Breast epithelium (tissue), 4 donors: ENCODE data around the gene ATP13A1. TPM values are rescaled to one million over a fixed set of nuclear protein-coding genes. Genes with fewer than 3 reads are reported as not detected.

ENCODE experiments used
- DNase-seq, 2 donors: peaks; one replicate each; pipeline ENCODE4 v3.0.0-alpha.2; 2019; ENCODE audit warnings: low spot score in 2 of 2
- H3K27ac ChIP-seq, 2 donors: fragments of 200-600 bp; sonication (generic) in 1 of 2; one replicate each; pipeline ENCODE4 v1.5.1; 2016 to 2019; ENCODE audit warnings: mild to moderate bottlenecking in 1 of 2
- H3K27me3 ChIP-seq, 2 donors: fragments of 200-600 bp; sonication (generic) in 1 of 2; one replicate each; pipeline versions ENCODE4 v1.5.1 to v1.6.0; 2017 to 2019; ENCODE audit warnings: control low read depth in 1 of 2, mild to moderate bottlenecking in 1 of 2
- H3K36me3 ChIP-seq: fragments of 200-600 bp; one replicate; pipeline ENCODE4 v1.5.1; 2019
- H3K4me1 ChIP-seq, 2 donors: fragments of 200-600 bp; sonication (generic); one replicate each; pipeline ENCODE4 v1.5.1; 2016 to 2019; ENCODE audit warnings: control low read depth in 1 of 2
- H3K4me3 ChIP-seq, 3 donors: fragments of 200-600 bp; sonication (generic); 1 replicate in 2 of 3; 2 replicates in 1 of 3; pipeline ENCODE4 v1.5.1; 2016 to 2019; ENCODE audit warnings: mild to moderate bottlenecking in 3 of 3, moderate library complexity in 2 of 3
- H3K9me3 ChIP-seq, 2 donors: fragments of 200-600 bp; sonication (generic) in 1 of 2; one replicate each; pipeline ENCODE4 v1.5.1; 2016 to 2019; ENCODE audit warnings: control low read depth in 1 of 2
- POLR2A ChIP-seq: fragments of 450-650 bp; IDR thresholded peaks from one replicate; pipeline ENCODE4 v1.6.1; 2016; ENCODE audit warnings: antibody characterized with exemption, mild to moderate bottlenecking, moderate library complexity
- POLR2AphosphoS5 ChIP-seq, 3 donors: sonication (generic); formaldehyde crosslinking; IDR thresholded peaks; one replicate each; pipeline ENCODE4 v1.6.1; 2017; ENCODE audit warnings: antibody characterized with exemption in 3 of 3
- intact Hi-C: fragments of 100-400 bp; cut with DNase I; formaldehyde crosslinking; loops from one replicate; pipeline ENCODE4 v1.15.1; 2023; ENCODE audit warnings: low total_unique reads
- total RNA-seq, 3 donors: library from RNA; depleted of rRNA; stranded (reverse); fragments of >200 nt; gene quantifications; one replicate each; pipeline ENCODE4 v1.1.0, GENCODE V29; 2016
- TF ChIP-seq, protein P1 (sequence below), 3 donors: fragments of 450-650 bp; IDR thresholded peaks; one replicate each; pipeline ENCODE4 v1.5.1; 2016 to 2017; ENCODE audit warnings: antibody characterized with exemption in 3 of 3, mild to moderate bottlenecking in 3 of 3, moderate library complexity in 3 of 3

Gene ATP13A1
- total RNA-seq, 3 donors from 2014 or later, result 155 to 222 (median 189) TPM

DNA sequence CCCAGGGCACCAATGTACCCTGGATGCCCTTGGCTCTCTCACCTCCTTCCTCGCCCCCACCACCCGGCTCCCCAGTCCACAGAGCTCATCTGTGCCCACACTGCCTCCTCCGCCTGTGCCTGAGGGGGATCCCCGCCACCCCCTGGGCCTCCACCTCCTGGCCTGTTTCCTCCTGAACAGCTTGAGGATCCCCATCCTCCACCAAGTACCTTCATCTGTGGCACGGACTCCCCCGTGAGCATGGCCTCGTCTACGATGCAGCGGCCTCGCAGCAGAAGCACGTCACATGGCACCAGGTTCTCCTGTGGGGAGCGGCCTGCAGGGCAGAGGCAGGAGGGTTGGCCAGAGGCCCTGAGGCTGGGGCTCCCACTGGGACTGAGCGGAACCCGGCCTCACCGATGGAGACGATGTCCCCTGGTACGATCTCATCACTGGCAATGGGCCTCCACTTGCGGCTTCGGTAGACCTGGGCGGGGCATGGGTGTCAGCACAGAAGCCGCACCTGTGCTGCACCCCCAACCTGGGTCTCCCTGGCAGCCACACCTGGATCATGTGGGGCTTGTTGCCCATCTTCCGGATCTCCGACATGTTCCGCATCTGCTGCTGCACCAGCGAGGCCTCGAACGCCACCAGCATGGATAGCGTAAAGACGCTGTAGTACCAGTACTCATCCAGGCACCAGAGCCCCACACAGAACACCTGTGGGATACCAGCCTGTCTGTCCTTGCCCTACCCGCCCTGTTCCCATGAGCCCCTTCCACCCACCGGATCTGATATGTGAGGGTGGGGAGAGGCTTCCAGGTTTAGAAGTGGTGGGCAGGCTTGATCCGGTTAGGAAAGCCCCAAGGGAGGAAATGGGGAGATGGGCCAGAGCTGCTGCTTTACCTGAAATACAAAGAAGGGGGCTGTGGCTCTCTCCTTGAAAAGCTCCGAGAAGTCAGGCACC, 6.8 kb downstream of the ATP13A1 start:
- Histone ChIP-seq H3K9me3 (no peaks in the 10 kb centered on the region), H3K4me1 (peaks cover 0 to 4% of the 10 kb centered on the region in 2 donors), H3K27me3 (no peaks in the 10 kb centered on the region), H3K27ac (no peak overlapping the region), H3K4me3 (no peak overlapping the region), H3K36me3 (peaks cover 18% of the 10 kb centered on the region)
- intact Hi-C loops, result no loop called here
- TF ChIP-seq, protein P1, sequence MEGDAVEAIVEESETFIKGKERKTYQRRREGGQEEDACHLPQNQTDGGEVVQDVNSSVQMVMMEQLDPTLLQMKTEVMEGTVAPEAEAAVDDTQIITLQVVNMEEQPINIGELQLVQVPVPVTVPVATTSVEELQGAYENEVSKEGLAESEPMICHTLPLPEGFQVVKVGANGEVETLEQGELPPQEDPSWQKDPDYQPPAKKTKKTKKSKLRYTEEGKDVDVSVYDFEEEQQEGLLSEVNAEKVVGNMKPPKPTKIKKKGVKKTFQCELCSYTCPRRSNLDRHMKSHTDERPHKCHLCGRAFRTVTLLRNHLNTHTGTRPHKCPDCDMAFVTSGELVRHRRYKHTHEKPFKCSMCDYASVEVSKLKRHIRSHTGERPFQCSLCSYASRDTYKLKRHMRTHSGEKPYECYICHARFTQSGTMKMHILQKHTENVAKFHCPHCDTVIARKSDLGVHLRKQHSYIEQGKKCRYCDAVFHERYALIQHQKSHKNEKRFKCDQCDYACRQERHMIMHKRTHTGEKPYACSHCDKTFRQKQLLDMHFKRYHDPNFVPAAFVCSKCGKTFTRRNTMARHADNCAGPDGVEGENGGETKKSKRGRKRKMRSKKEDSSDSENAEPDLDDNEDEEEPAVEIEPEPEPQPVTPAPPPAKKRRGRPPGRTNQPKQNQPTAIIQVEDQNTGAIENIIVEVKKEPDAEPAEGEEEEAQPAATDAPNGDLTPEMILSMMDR (IDR thresholded peaks at IDR 0.05), result no peak
- TF ChIP-seq POLR2AphosphoS5 (IDR thresholded peaks at IDR 0.05), result no peak
- no peak for DNase-seq

DNA sequence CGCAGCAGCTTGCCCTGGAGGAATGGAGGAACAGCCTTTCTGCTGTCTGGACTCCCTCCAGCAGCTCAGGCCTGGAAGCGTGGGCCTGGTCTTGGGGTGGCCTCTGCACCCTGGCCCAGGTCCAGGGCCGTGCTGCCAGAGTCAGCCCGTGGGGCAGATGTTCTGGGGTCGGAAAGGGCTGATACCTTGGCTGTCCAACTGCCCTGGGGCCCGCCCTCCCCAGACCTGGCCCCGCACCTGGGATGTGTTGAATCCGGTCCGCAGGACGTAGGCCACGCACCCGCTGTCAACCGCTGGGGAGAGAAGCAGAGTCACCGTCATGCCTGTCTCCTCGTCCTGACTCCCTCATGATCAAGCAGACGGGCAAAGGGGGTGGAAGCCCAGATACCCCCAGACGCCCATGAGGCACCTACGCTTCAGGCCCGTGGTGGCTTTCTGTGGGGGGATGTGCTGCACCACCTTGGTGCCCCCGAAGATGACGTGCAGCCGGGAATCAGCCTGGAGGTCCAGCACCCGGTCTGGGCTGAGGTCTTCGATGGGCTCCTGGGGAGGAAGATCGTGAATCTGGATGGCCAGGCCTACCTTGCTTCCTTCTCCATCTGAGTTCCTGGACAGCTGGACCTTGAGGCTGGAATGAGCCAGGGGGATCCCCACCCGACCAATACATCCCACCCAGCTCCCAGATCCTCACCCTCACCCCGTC, 7.7 kb downstream of the ATP13A1 start:
- H3K4me3 ChIP-seq, result no peak overlapping the region
- intact Hi-C loops, result no loop called here
- no peak for DNase-seq
- H3K36me3 ChIP-seq, result peaks cover 23% of the 10 kb centered on the region
- H3K27me3 ChIP-seq, result no peaks in the 10 kb centered on the region
- H3K9me3 ChIP-seq, result no peaks in the 10 kb centered on the region
- H3K27ac ChIP-seq, result no peak overlapping the region
- no peaks in the 10 kb centered on the region for H3K4me1 ChIP-seq
- no peak for TF ChIP-seq POLR2AphosphoS5 (IDR thresholded peaks at IDR 0.05)
- TF ChIP-seq, protein P1 (IDR thresholded peaks at IDR 0.05), result no peak
- TF ChIP-seq POLR2A, result no peak

DNA sequence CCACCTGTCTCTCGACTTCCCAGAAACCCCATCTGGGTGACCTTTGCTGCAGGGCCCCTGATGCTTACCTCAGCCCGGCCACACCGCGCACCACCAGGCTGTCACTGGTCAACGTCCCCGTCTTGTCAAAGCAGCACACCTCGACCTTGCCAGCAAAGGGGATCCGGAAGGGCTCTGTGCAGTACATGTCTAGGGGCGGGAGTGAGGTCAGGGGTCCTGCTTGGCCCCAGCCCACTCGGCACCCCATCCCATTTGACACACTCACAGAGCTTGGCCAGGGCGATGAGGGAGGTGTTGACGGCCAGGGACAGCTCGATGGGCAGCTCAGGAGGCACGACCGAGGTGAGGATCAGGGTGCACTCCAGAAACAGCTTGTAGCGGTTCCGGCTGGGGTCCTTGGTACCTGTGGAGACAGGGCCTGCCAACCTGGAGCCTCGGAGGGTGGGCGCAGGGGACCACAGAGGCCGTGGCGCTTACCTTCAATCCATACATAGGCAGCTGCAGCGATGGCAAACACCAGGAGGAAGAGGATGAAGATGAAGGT, 8.4 kb downstream of the ATP13A1 start:
- peaks cover 23% of the 10 kb centered on the region for H3K36me3 ChIP-seq

DNA sequence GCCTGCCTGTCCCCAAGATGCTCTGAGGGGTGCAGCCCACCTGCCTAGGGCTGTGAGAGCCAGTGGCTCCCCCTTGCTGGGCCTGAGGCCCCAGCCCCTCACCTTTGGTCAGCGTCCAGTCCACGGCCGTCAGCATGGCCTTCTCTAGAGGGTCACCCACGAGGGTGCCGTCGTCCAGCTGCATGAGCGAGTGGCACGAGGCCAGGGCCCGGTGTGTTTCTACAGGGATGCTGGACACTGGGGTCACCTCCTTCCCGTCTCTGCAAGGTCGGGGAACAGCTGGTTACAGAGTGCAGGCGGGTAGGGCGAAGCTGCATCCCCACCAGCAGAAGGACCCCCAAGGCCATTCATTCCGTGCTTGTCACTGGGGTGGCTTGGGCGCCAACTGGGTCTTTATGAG, 9.0 kb downstream of the ATP13A1 start:
- Histone ChIP-seq H3K9me3 (no peaks in the 10 kb centered on the region), H3K27ac (no peak overlapping the region), H3K27me3 (no peaks in the 10 kb centered on the region), H3K4me1 (no peaks in the 10 kb centered on the region), H3K4me3 (no peak overlapping the region), H3K36me3 (peaks cover 23% of the 10 kb centered on the region)
- intact Hi-C loops, result no loop called here
- DNase-seq, result no peak
- TF ChIP-seq, protein P1 (IDR thresholded peaks at IDR 0.05), result no peak
- TF ChIP-seq POLR2A, result no peak
- TF ChIP-seq POLR2AphosphoS5 (IDR thresholded peaks at IDR 0.05), result no peak

More for the DNA sequence above, 8.4 kb downstream of the ATP13A1 start:
- H3K9me3 ChIP-seq, result no peaks in the 10 kb centered on the region
- TF ChIP-seq, protein P1 (IDR thresholded peaks at IDR 0.05), result no peak
- TF ChIP-seq POLR2AphosphoS5 (IDR thresholded peaks at IDR 0.05), result no peak
- TF ChIP-seq POLR2A, result no peak
- DNase-seq, result no peak
- H3K4me3 ChIP-seq, result no peak overlapping the region
- no peaks in the 10 kb centered on the region for H3K27me3 ChIP-seq
- intact Hi-C loops, result no loop called here
- H3K27ac ChIP-seq, result no peak overlapping the region
- no peaks in the 10 kb centered on the region for H3K4me1 ChIP-seq
